ENCODE data around the gene SLC50A1.

SLC50A1 gene

GRCh38 chr1:155135415-155136028, at the start of gene SLC50A1:
Gene SLC50A1, plus strand, starts transcription at chr1:155135852. Its CDS starts 60 bp downstream, at chr1:155135912.
- DNase-seq (ENCODE audit: low spot score), result peak; percentile 81

DNA sequence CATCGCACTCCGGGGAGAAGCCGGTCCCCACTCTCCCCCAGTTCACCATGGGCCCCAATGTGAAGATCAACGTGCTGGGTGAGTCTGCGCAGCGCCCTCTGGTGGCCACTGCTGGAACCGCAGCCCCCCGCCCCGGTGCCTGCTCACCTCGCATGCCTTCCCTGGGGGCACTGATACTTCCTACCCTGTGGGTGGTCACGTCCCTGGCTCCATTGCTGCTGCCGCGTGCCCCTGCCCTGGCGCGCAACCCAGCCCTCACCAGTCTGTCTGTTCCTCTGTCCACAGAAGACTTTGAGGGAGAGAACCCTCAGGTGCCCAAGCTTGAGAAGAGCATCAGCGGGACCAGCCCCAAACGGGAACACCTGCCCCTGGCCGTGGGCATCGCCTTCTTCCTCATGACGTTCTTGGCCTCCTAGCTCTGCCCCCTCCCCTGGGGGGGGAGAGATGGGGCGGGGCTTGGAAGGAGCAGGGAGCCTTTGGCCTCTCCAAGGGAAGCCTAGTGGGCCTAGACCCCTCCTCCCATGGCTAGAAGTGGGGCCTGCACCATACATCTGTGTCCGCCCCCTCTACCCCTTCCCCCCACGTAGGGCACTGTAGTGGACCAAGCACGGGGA, 49.4 kb upstream of the SLC50A1 start:
- peak; percentile 35 for DNase-seq (ENCODE audit: low spot score)

DNA sequence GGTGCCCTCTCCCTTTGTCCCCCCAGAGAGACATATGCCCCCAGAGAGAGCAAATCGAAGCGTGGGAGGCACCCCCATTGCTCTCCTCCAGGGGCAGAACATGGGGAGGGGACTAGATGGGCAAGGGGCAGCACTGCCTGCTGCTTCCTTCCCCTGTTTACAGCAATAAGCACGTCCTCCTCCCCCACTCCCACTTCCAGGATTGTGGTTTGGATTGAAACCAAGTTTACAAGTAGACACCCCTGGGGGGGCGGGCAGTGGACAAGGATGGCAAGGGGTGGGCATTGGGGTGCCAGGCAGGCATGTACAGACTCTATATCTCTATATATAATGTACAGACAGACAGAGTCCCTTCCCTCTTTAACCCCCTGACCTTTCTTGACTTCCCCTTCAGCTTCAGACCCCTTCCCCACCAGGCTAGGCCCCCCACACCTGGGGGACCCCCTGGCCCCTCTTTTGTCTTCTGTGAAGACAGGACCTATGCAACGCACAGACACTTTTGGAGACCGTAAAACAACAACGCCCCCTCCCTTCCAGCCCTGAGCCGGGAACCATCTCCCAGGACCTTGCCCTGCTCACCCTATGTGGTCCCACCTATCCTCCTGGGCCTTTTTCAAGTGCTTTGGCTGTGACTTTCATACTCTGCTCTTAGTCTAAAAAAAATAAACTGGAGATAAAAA, 48.7 kb upstream of the SLC50A1 start:
- DNase-seq (ENCODE audit: low spot score), result no peak

GRCh38 chr1:155091071-155092051, 44.3 kb upstream of the SLC50A1 start:
- DNase-seq (ENCODE audit: low spot score), result peak; percentile 69

- no peak for DNase-seq (ENCODE audit: low spot score)
Observed at GRCh38 chr1:155092131-155092530, 43.5 kb upstream of the SLC50A1 start.

DNA sequence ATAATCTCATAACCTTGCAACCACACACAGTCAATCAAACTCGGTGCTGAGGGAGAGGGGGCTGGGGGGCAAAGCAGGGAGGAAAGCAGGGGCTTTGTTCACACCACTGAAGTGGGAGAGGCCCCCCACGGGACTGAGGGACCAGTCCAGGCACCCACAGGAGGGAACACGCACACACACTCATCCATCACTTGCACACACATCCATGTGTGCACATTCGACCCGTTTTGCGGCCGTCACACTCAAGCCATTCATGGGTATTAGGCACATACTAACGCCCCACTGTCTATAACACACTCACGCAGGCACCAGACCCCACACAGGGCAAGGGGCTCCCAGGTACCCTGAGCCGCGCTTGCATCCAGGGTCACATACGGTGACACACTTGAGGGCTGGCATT, 43.0 kb upstream of the SLC50A1 start:
- no peak for DNase-seq (ENCODE audit: low spot score)

- peak; percentile 69 for DNase-seq (ENCODE audit: low spot score)
Observed at GRCh38 chr1:155093911-155094621, 41.6 kb upstream of the SLC50A1 start.

- no peak for DNase-seq (ENCODE audit: low spot score)
Observed at GRCh38 chr1:155094622-155094948, 41.1 kb upstream of the SLC50A1 start.

DNA sequence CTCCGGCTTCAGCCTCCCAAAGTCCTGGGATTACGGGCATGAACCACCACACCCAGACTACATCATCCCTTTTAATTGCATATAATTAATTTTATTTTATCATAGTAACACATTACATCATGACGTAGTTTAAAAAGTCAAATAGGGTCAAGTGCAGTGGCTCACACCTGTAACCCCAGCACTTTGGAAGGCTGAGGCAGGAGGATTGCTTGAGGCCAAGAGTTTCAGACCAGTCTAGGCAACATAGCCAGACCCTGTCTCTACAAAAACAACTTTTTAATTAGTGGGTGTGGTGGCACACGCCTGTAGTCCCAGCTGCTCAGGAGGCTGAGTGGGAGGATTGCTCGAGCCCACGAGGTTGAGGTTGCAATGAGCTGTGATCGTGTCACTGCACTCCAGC, 36.3 kb upstream of the SLC50A1 start:
- DNase-seq (ENCODE audit: low spot score), result no peak

- DNase-seq (ENCODE audit: low spot score), result no peak
Observed at GRCh38 chr1:155103325-155103724, 32.3 kb upstream of the SLC50A1 start.

DNA sequence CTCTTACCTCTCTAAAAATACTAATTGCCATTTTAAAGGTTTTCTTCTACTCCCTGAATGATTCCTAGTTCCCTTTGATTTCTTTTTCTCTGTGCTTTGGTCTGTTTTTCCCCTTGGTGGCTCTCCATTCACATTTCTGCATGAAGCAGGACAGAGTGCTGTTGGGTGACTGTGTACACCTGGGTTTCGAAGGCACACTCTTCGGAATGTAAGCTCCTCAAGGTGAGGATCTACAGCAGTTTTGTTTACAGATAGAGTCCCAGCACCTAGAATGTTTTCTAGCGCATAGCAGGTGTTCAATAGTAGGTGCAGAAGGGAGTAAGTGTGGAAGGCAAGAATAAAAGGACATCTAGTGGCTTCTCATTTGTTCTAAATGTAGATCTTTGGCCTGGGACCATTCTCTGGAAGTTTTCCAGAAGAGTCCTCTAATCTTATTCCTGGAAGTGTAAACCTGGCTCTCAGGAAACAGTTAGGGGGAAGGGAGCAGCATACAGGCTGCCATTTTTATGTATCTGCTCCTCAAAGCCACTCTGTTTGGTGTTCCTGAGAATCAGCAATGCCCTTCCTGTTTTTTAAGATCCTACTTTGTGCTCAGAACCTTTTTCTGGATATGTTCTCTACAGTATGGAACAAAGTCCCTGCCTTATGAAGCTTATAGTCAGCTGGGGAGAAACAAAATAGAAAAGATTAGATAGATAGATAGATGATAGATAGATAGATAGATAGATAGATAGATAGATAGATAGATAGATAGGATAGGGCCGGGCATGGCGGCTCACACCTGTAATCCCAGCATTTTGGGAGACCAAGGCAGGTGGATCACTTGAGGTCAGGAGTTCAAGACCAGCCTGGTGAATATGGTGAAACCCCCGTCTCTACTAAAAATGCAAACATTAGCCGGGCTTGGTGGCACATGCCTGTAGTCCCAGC, 30.8 kb upstream of the SLC50A1 start:
- DNase-seq (ENCODE audit: low spot score), result no peak

GRCh38 chr1:155105604-155106011, 30.0 kb upstream of the SLC50A1 start:
- no peak for DNase-seq (ENCODE audit: low spot score)

- DNase-seq (ENCODE audit: low spot score), result no peak
Observed at GRCh38 chr1:155106862-155107261, 28.8 kb upstream of the SLC50A1 start.

DNA sequence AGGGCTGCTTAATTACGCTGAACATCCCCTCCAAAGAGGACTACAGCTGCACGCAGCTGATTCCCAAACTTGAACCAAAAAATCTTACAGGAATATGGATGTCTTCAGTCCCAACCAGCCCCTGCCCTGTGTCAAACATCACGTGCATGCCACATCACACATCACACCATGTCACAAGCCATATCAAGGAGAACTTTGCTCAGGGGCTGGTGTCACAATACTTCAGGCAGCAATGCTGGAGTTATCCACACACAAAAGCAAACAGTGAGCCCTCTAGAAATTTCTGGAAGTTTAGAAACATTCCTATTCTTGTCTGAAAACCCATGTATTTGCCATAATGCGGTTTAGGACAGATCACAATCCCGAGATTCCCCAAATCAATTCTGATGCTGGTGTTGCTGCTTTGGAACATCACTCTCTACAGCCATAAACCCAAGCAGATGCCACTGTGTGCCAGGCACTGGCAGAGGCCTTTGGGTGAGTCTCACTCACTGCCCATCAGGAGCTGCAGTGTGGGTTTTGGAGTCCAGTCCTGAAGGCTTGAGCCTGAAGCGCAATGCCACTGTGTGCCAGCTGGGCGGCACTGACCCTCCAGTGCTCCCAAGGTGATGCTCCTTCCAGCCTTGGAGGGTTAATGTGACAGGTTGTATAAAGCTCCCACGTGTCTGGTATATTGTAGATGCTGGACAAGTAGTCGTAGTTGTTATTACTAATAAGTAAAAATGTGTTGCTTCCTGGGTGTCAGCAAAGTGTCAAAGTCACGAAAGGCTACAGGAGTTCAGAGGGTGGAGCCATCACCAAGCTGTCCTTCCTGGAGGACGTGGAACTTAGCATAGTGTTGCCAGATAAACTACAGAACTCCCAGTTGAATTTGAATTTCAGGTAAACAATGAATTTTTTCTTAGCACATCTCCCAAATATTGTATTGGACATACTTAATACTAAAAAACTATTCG, 28.1 kb upstream of the SLC50A1 start:
- no peak for DNase-seq (ENCODE audit: low spot score)

GRCh38 chr1:155108296-155108695, 27.4 kb upstream of the SLC50A1 start:
- no peak for DNase-seq (ENCODE audit: low spot score)

GRCh38 chr1:155110381-155110780, 25.3 kb upstream of the SLC50A1 start:
- DNase-seq (ENCODE audit: low spot score), result no peak

- DNase-seq (ENCODE audit: low spot score), result no peak
Observed at GRCh38 chr1:155110826-155111225, 24.8 kb upstream of the SLC50A1 start.

GRCh38 chr1:155113450-155113980, 22.1 kb upstream of the SLC50A1 start:
- DNase-seq (ENCODE audit: low spot score), result no peak

- DNase-seq (ENCODE audit: low spot score), result no peak
Observed at GRCh38 chr1:155116113-155116764, 19.4 kb upstream of the SLC50A1 start.
